Heart right ventricle (tissue), 16 donors: ENCODE measurements around the gene DBH. TPM values are rescaled to one million over a fixed set of nuclear protein-coding genes. Genes with fewer than 3 reads are reported as not detected.

Source experiments
- ATAC-seq, 8 donors: fragments of 200-7000 bp; cut with Tn5 transposase; one replicate each; pipeline ENCODE4 v1.9.1; 2020; ENCODE audit warnings: mild to moderate bottlenecking in 8 of 8, moderate library complexity in 8 of 8, moderate number of reproducible peaks in 1 of 8
- DNase-seq, 2 donors: peaks; one replicate each; pipeline ENCODE4 v3.0.0-alpha.2; 2020
- H3K27ac ChIP-seq, 10 donors: fragments of 200-600 bp; sonication (generic) in 2 of 10; one replicate each; pipeline versions ENCODE4 v1.5.0 to v1.8.0; 2020 to 2022; ENCODE audit warnings: mild to moderate bottlenecking in 3 of 10
- H3K27me3 ChIP-seq, 7 donors: fragments of 200-600 bp; one replicate each; pipeline ENCODE4 v1.8.0; 2021 to 2022; ENCODE audit warnings: mild to moderate bottlenecking in 2 of 7
- H3K36me3 ChIP-seq, 9 donors: fragments of 200-600 bp; sonication (generic) in 1 of 9; one replicate each; pipeline versions ENCODE4 v1.5.0 to v1.8.0; 2020 to 2022; ENCODE audit warnings: mild to moderate bottlenecking in 2 of 9
- H3K4me1 ChIP-seq, 9 donors: fragments of 200-600 bp; sonication (generic) in 1 of 9; one replicate each; pipeline versions ENCODE4 v1.5.0 to v1.8.0; 2020 to 2022; ENCODE audit warnings: mild to moderate bottlenecking in 4 of 9
- H3K4me3 ChIP-seq, 10 donors: fragments of 200-600 bp; sonication (generic) in 2 of 10; one replicate each; pipeline versions ENCODE4 v1.5.0 to v1.8.0; 2020 to 2022; ENCODE audit warnings: mild to moderate bottlenecking in 7 of 10, moderate library complexity in 2 of 10
- H3K9me3 ChIP-seq, 11 donors: fragments of 200-600 bp in 10 of 11; sonication (generic) in 2 of 11; one replicate each; pipeline versions ENCODE4 v1.5.0 to v1.8.0; 2013 to 2022; ENCODE audit warnings: mild to moderate bottlenecking in 2 of 11, control low read depth in 1 of 11, moderate library complexity in 1 of 11
- WGBS, 2 donors: extraction: QIAGEN DNeasy Blood & Tissue Kit; methylation state at CpG; one replicate each; pipeline ENCODE4 v1.1.7; 2013; ENCODE audit warnings: inconsistent platforms in 1 of 2; 5-methylcytosine and 5-hydroxymethylcytosine counted together
- intact Hi-C, 10 donors: fragments of 100-400 bp; cut with DNase I; formaldehyde crosslinking; loops; one replicate each; pipeline versions ENCODE4 v1.11.1 to v1.14.2; 2022
- polyA plus RNA-seq, 2 donors: library from polyadenylated mRNA; stranded (reverse); fragments of 200-250 nt; gene quantifications; one replicate each; pipeline ENCODE4 v1.2.3, GENCODE V29; 2013
- total RNA-seq, 10 donors: library from RNA; stranded (reverse); fragmentation: NEBNext Ultra II Directional in 3 of 10; extraction: Animal tissue kit (Norgen Biotek cat#: 25700) in 3 of 10; gene quantifications; one replicate each; pipeline versions ENCODE4 v1.2.1 to v1.2.4, GENCODE V29; 2021 to 2023
- TF ChIP-seq, protein P1 (sequence below), 9 donors: fragments of 200-600 bp; sonication (generic) in 2 of 9; IDR thresholded peaks; one replicate each; pipeline versions ENCODE4 v1.5.0 to v1.8.0; 2021 to 2022; ENCODE audit warnings: antibody characterized with exemption in 9 of 9, mild to moderate bottlenecking in 5 of 9, moderate library complexity in 1 of 9
- donor health status: Arrhythmogenic right ventricular cardiomyopathy.
- donor health status: ischemic (EF 13 %, LVEDD 7.1; RV severe dilation, severe dysfunction).
- donor health status: healthy with polysubstance abuse.
- donor health status: DM: no; HTN: yes; CAD: no.
- donor health status: DM: no; HTN: no; CAD: no.
- donor health status: ischemic (EF 25% LVEDD 6.9; RV normal size, moderate dysfunction).
- donor health status: ischemic (EF 25% LVEDD 5.7; RV mildly dilated, moderate dysfunction).
- donor health status: healthy.
- donor health status: DM: yes; HTN: yes; CAD: no.
- donor health status: Ischemic cardiomyopathy.
- donor health status: ischemic (EF 35%, LVEDD 5.7; RV mildly dilated, moderate dysfunction).
- donor health status: nonischemic (EF 11% LVEDD 7.7; RV severe dilation, severe dysfunction).
- donor health status: DM: yes; HTN: yes; CAD: no.
- donor health status: PGD.
- donor health status: ischemic (EF 29% LVEDD 5.4; RV normal size, mild dysfunction).
- donor health status: nonischemic (EF 23%, LVEDD 6.1; RV moderate dilation, normal function).

The DBH gene
- total and polyA plus RNA-seq, 12 donors = 0.01 to 0.09 TPM; not detected in 10

DNA sequence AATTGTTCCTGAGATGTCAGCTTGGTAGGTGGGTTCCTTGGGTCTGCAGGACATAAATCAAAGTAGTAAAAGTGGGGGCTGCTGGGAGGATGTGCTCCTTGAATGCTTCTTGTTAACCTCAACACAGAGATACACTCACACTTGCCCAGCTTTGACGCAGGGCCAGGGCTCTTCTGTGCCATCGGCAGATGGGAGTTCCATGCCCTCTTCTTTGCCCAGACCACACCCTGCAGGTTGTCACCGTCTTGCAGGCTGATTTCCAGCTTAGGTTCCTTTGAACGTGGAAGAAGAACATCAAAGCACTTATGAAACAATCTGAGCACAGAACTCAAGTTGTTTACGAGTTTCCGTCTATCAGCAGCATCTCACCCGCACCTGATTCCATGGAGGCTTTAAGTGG, 11.0 kb downstream of the DBH start:
- intact Hi-C loops = no loop called here
- no peak overlapping the region for H3K4me3 ChIP-seq
- H3K9me3 ChIP-seq = no peaks in the 10 kb centered on the region
- H3K36me3 ChIP-seq = no peaks in the 10 kb centered on the region
- H3K27me3 ChIP-seq = peaks cover 0 to 54% (median 10%) of the 10 kb centered on the region in 7 donors
- 78 to 79% methylated on average over 7 of the region's 7 CpGs for WGBS, 2 donors
- TF ChIP-seq, protein P1, sequence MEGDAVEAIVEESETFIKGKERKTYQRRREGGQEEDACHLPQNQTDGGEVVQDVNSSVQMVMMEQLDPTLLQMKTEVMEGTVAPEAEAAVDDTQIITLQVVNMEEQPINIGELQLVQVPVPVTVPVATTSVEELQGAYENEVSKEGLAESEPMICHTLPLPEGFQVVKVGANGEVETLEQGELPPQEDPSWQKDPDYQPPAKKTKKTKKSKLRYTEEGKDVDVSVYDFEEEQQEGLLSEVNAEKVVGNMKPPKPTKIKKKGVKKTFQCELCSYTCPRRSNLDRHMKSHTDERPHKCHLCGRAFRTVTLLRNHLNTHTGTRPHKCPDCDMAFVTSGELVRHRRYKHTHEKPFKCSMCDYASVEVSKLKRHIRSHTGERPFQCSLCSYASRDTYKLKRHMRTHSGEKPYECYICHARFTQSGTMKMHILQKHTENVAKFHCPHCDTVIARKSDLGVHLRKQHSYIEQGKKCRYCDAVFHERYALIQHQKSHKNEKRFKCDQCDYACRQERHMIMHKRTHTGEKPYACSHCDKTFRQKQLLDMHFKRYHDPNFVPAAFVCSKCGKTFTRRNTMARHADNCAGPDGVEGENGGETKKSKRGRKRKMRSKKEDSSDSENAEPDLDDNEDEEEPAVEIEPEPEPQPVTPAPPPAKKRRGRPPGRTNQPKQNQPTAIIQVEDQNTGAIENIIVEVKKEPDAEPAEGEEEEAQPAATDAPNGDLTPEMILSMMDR (IDR thresholded peaks at IDR 0.05) = no peak
- DNase-seq = no peak
- H3K27ac ChIP-seq = no peak overlapping the region
- no peak for ATAC-seq
- no peaks in the 10 kb centered on the region for H3K4me1 ChIP-seq

DNA sequence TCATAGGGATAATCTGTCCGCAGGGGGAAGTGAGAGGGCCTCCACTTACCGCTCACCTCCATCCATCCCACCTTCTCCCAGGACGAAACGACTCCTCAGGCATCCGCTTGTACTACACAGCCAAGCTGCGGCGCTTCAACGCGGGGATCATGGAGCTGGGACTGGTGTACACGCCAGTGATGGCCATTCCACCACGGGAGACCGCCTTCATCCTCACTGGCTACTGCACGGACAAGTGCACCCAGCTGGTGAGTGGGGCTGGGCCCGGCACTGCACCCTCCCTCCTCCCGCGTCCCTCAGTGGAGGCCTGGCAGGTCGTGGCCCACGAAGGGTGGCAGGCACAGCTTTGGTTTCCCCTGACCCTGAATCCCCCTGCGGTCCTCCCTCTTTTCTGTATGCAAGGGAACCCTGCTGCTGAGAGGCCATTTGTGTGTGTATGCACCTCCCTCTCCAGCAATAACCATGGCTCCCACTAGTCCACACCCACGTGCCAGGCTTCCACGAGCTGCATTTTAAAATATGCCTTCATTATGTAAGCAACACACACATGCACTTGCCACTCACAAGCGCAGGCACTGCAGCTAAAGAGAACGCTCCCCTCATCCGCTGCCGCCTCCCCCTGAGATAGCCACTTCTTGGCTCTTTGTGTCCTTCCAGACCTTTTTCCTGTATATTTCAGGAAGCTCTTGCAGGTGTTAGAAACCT, 11.8 kb downstream of the DBH start:
- Histone ChIP-seq H3K27me3 (peaks cover 0 to 58% (median 10%) of the 10 kb centered on the region in 7 donors), H3K4me3 (no peak overlapping the region), H3K27ac (no peak overlapping the region), H3K4me1 (no peaks in the 10 kb centered on the region), H3K36me3 (no peaks in the 10 kb centered on the region), H3K9me3 (no peaks in the 10 kb centered on the region)
- TF ChIP-seq, protein P1 (IDR thresholded peaks at IDR 0.05) = no peak
- intact Hi-C loops = no loop called here
- no peak for DNase-seq
- ATAC-seq = no peak
- WGBS, 2 donors = 84 to 86% methylated on average over 23 to 25 of the region's 25 CpGs

DNA sequence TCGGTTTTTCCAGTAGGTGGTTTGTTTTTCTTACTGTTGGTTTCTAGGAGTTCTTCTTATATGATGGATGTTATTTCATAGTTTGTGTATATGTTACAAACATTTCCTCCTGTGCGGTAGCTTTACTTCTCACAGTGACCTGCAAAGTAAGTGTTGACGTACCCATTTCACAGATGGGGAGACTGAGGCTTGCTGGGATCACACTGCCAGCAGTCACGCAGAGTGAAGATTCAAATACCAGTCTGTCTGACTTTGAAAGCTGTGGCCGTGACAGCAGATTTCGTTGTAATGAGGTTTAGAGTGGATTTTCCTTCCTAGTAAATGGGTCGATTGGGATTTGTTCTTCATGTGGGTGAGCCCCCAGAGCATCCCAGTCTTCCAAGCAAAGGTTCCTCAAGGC, 13.0 kb downstream of the DBH start:
- TF ChIP-seq, protein P1 (IDR thresholded peaks at IDR 0.05) = no peak
- Histone ChIP-seq H3K4me1 (no peaks in the 10 kb centered on the region), H3K27ac (no peak overlapping the region), H3K9me3 (no peaks in the 10 kb centered on the region), H3K27me3 (peaks cover 0 to 62% (median 10%) of the 10 kb centered on the region in 7 donors), H3K4me3 (no peak overlapping the region), H3K36me3 (no peaks in the 10 kb centered on the region)
- DNase-seq = no peak
- 86 to 87% methylated on average over 7 of the region's 7 CpGs for WGBS, 2 donors
- ATAC-seq = no peak
- intact Hi-C loops = no loop called here

DNA sequence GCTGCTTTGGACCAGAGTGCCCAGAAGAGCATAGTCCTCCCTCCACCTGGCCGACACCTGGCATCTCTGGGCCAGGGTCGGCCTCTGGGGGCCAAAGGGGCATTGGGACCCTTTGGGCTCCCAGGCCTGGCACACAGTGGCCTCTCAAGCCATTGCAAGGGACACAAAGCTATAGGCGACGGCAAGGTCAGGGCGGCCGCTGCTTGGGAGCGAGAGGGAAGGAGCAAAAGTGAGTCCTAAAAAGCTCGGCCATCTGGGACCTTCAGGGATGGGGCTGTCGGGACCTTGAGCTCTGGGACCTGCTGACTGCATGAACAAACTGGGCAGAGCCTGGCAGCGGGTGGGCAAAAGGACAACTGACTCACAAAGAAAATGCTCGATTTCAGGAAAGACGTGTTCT, 13.9 kb downstream of the DBH start:
- Histone ChIP-seq H3K36me3 (no peaks in the 10 kb centered on the region), H3K27ac (no peak overlapping the region), H3K9me3 (no peaks in the 10 kb centered on the region), H3K27me3 (peaks cover 0 to 64% (median 19%) of the 10 kb centered on the region in 7 donors), H3K4me1 (no peaks in the 10 kb centered on the region), H3K4me3 (no peak overlapping the region)
- ATAC-seq (no peak), DNase-seq (no peak)
- TF ChIP-seq, protein P1 (IDR thresholded peaks at IDR 0.05) = no peak
- WGBS, 2 donors = 85 to 89% methylated on average over 12 of the region's 12 CpGs
- intact Hi-C loops = no loop called here
